ENCODE measurements around the gene NTF3.

Gene NTF3

GRCh38 chr12:5511256-5511643 is 79.3 kb downstream of the NTF3 start:
- no peak for DNase-seq (ENCODE audit: low read depth in 2 of 2)

GRCh38 chr12:5511644-5512600 is 80.0 kb downstream of the NTF3 start:
- DNase-seq (ENCODE audit: low read depth in 2 of 2) = peak in 1 of 2 donors; percentile 8

GRCh38 chr12:5512601-5512970 is 80.7 kb downstream of the NTF3 start:
- DNase-seq (ENCODE audit: low read depth in 2 of 2) = no peak

GRCh38 chr12:5513406-5513805 is 81.5 kb downstream of the NTF3 start:
- no peak for DNase-seq (ENCODE audit: low read depth in 2 of 2)

- DNase-seq (ENCODE audit: low read depth in 2 of 2) = no peak
Observed at GRCh38 chr12:5514016-5514415, 82.1 kb downstream of the NTF3 start.

- DNase-seq (ENCODE audit: low read depth in 2 of 2) = no peak
Observed at GRCh38 chr12:5514545-5514944, 82.6 kb downstream of the NTF3 start.

- DNase-seq (ENCODE audit: low read depth in 2 of 2) = no peak
Observed at GRCh38 chr12:5515458-5515857, 83.5 kb downstream of the NTF3 start.

GRCh38 chr12:5516371-5517241 is 84.7 kb downstream of the NTF3 start:
- DNase-seq (ENCODE audit: low read depth in 2 of 2) = no peak

- no peak for DNase-seq (ENCODE audit: low read depth in 2 of 2)
Observed at GRCh38 chr12:5518584-5519365, 86.9 kb downstream of the NTF3 start.

GRCh38 chr12:5520037-5520436 is 88.1 kb downstream of the NTF3 start:
- no peak for DNase-seq (ENCODE audit: low read depth in 2 of 2)

- DNase-seq (ENCODE audit: low read depth in 2 of 2) = no peak
Observed at GRCh38 chr12:5520831-5521230, 88.9 kb downstream of the NTF3 start.

GRCh38 chr12:5521456-5522325 is 89.8 kb downstream of the NTF3 start:
- no peak for DNase-seq (ENCODE audit: low read depth in 2 of 2)

- DNase-seq (ENCODE audit: low read depth in 2 of 2) = no peak
Observed at GRCh38 chr12:5522432-5523335, 90.8 kb downstream of the NTF3 start.

- no peak for DNase-seq (ENCODE audit: low read depth in 2 of 2)
Observed at GRCh38 chr12:5523396-5524115, 91.6 kb downstream of the NTF3 start.

GRCh38 chr12:5524116-5524768 is 92.3 kb downstream of the NTF3 start:
- no peak for DNase-seq (ENCODE audit: low read depth in 2 of 2)

- DNase-seq (ENCODE audit: low read depth in 2 of 2) = no peak
Observed at GRCh38 chr12:5524769-5525436, 93.0 kb downstream of the NTF3 start.

GRCh38 chr12:5525783-5526367 is 94.0 kb downstream of the NTF3 start:
- no peak for DNase-seq (ENCODE audit: low read depth in 2 of 2)

GRCh38 chr12:5533368-5533767 is 101.5 kb downstream of the NTF3 start:
- no peak for DNase-seq (ENCODE audit: low read depth in 2 of 2)
